Fibroblast of upper back skin (primary cell): ENCODE data around the gene TFAP2A.

ENCODE experiments used
- DNase-seq: peaks from one replicate; pipeline ENCODE4 v3.0.0-alpha.2; 2013

TFAP2A gene

DNA sequence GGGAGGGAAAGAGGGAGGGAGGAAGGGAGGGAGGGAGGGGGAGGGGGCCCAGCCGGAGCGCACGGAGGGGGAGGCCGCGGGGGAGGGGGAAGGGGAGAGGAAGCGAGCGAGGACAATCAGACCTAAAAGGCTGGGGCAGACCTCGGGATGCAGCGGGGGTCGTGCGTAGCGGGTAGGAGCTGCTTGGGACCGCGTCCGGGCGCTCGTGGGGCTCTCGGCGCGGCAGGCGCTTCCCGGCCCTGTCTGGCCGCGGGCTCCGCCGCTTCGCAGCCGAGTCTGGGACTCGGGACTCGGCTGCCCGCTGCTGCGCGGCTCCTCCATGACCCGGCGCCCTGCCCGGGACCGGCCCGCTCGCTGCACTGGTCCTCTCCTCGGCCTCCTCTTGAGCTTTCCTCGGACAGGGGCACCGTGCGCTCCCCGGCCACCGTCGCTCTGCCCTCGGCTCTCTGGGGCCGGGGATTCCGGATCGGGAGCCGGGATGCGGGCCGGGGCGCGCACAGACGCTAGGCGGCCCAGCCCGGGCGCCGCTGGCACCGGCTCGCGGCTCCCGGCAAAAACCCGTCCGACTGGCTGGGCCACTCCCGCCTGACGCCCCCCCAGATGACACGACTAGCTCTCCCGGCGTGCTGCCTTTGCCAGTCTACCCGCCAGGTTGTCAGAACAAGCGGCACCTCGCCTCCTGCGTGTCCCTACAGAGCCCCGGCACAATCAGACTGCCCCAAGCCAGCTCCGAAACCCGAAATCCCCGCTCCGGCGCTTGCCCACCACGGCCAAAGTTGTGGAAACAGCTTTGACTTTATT is 2.2 kb downstream of the TFAP2A start:
- DNase-seq, result no peak

DNA sequence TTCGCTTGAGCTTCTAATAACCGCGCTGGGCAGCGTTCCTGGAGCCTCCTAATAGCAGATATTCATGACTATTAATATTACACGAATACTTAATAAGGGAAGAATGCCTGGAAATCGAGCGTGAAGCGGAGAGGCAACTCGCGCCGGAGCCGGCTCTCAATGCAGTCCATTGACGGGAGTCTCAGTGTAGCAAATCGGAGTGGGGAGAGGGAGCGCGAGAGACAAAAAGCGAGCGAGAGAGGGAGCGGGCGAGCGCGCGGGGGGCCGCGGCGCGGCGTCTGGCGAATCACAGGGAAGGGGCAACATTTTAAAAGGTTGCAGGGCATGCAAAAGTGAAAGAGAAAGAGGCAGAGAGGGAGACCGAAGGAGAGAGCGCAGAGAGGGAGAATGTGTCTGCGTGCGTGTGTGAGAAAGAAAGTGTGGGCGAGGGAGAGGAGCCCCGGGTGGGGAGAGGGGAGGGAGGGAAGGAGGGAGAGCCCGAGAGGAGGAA is 2.9 kb downstream of the TFAP2A start:
- DNase-seq, result peak; percentile 43

DNA sequence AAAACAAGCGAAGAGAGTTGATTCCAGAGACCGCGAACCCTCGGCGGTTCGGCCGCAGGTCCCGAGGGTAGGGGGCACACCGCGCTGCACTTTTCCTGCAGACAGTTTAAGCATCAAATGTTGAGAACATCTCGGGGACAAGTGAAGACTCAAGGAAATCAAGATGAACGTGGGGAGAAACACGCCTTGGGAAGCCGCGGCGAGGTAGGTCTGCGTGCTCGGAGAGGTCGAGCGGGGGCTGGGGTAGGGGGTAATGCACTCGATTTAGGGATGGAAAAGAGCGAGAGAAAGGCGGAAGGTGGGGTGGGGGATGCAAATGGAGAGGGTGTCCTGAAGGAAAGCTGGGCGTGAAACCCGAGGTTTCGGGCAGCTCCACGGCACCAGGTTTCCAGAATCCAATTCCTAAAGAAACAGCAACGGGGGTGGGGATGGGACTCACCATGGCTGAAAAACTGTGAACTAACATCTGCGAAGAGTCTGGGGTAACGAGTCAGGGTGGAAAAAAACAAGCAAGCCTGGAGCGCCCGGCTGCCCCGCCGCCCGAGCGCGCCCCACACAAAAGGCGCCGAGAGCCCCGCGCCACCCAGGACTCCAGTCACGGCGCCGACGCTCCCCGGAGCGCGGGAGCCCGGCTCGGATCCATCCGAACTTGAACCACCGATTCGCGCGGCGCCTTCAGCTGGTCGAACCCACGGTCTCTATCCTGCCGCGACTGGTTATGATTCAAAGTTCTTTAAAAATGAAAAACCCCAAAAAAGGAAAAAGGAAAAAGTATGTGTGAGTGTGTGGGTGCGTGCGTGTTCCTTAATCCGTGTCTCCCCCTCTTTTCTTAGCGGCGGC is 3.5 kb downstream of the TFAP2A start:
- no peak for DNase-seq

DNA sequence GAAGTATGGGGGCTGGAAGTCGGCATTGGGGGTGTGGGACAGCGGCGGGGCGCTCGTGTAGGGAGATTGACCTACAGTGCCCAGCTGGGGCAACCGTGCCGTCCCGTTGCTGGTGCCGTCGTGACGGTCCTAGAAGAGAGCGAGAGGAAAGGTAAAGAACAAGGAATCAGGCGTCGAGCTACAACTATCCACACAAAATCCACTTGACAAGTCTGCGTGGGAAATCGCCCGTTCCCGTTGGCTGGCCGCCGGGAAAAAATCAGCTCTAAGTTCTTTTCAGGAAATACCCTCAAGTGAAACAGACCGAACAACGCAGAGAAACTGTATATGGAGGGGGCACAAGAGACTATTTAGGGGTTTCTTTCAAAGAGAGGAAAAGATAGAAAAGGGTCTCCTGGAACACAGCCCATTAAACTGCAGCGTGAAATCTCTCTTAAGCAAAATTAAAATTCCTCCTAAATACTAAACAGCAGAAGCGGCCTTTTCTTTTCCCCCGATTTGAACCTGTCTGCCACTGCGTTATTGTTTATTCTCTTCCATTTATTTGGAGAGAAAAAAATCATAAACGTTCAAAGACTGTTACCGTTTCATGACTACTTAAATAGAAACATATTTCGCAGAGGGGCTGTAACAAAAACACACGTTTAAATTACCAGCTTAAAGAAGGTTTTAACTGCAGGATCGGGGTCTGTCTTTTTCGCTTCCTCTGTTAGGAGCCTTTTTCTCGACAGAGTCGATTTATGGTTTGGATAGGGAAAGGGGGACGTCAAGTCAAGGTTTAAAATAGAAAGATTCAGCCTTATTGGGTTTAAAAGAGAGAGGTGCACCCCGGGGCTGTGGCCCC is 4.4 kb downstream of the TFAP2A start:
- no peak for DNase-seq

DNA sequence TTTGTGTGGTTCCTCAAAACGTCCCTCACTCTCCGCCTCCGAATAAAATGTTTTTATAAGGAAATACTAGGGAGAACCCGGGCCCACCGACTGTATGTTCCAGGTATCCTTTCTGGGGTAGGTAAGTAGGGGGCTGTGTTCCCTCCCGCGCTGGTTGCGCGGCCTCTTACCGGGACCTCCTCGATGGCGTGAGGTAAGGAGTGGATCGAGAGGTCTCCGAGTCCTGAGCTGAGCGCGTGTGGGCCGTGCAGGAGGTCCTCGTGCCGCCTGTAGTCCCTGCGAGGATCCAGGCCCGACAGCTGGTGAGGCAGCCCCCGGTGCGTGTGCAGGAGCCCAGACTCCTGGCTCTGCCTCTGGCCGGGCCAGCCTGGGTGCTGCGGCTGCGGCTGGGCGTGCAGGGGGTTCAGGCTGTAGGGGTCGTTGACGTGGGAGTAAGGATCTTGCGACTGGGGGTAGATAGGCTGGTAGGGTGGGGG is 5.1 kb downstream of the TFAP2A start:
- no peak for DNase-seq

DNA sequence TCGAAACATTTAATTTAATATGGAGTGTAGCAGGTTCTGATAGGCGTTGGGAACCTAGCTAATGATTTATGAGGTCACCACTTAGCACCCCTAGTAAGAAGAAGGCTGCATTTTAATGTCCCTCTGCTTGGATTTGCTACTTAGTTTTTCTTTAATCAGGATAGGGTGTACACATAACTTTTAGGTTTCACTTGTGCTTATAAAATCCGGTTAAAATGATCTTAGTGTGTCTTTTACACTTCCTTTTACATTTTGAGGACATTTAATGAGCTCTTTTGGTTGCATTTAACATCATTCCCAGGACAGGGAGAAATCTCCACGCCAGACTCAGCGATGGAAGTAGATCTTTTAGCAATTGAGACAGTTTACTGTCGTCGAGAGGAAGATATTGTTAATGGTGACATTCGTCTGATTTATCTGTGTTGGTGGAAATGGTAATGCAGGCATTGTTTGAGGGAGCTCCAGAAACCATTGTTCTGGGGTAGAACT is 5.6 kb downstream of the TFAP2A start:
- no peak for DNase-seq

DNA sequence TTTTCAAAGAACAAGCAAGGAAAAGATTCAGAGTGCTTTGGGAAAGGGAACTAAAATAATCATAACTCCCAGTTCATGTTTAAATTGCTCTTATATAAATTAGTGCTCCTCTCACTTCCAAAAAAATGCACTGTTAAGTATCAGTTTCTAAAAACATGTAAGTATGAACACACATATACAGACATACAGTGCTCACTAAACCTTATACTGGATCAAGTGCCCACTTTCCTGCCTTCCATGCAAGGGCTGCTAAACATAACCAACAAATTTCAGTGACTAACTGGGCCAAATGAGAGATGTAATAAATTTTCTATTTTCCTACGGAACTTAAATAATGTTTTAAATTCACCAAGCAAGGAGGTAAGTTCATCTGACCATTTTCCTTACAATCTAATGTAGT is 6.4 kb downstream of the TFAP2A start:
- DNase-seq, result no peak

DNA sequence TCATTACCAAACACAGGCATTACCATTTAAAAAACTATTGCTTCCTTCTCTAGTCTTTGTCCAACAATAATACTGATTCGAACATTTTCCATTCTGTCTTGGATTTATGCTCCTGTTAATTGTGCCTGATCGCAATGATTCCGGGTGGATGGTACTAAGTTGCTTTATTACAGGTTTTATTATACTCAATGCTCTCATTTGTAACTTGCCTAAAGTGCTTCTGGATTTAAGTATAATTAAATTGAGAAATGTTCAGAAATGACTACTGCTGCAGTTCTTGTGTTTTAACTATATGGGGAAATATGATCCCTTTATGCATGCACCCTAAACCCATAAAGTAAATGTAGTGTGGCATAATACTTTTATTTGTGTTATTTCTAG is 7.2 kb downstream of the TFAP2A start:
- no peak for DNase-seq

DNA sequence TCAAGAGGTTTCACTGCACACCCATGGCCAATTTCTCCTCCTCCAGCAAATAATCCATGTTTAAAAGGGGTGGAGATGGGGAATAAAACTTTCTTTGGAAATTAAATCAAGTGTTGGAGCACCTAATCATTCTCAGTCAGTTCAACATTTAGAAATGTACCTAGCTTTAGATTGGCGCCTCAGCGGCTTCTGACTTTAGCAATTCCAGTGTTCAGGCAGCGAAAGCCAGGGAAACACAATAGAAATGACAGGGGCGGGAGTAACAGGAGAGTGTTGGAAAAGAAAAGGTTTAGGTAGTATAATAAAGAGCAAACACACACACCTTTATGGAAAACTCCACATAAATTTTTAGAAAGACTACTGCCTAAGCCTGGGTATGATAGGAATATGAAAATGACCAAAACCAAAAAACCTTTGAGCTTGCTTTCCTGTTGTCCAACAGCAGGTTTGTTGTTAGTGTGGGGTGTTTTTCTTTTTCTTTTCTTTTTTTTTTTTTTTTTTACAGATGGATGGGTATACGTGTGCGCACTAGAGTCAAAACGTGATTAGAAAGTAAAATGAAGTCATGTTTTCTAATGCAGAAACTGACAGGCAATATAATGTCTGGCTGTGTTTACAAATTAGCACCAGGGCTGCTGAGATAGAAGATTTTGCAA is 7.7 kb downstream of the TFAP2A start:
- no peak for DNase-seq

DNA sequence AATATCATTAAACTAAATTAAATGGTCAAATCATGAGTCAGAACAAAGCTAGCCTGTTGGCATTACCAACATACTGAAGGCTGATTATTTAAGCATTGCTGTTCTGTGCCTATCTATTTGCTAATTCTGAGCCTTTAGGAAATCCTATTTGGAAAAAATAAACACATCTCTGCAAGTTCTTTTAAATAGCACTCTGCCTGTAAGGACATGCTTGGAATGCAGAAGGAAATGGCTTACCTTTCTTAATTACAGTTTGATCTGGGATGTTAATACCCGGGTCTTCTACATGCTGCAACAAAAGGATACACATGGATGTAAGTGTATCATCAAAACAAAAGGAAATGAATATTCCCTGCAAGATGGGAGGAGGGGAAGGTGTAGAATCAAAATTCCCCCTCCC is 8.3 kb downstream of the TFAP2A start:
- DNase-seq, result no peak

DNA sequence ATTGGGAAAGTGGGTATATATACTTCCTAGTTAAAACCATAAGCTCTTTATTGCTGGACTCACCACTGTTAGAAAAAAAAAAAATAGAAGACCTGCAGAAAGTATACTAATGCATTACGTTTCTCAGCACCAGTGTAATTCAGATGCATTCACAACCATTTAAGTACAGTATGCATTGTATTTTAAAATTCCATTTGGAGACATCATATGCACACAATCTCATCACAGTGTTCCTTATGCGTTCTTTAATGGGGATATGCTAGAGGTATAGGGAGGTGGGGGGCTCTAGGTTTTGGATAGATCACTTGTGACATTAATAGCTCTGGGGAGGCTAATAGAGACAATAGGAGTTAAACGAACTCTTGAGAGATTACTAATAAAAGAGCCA is 9.4 kb downstream of the TFAP2A start:
- no peak for DNase-seq

DNA sequence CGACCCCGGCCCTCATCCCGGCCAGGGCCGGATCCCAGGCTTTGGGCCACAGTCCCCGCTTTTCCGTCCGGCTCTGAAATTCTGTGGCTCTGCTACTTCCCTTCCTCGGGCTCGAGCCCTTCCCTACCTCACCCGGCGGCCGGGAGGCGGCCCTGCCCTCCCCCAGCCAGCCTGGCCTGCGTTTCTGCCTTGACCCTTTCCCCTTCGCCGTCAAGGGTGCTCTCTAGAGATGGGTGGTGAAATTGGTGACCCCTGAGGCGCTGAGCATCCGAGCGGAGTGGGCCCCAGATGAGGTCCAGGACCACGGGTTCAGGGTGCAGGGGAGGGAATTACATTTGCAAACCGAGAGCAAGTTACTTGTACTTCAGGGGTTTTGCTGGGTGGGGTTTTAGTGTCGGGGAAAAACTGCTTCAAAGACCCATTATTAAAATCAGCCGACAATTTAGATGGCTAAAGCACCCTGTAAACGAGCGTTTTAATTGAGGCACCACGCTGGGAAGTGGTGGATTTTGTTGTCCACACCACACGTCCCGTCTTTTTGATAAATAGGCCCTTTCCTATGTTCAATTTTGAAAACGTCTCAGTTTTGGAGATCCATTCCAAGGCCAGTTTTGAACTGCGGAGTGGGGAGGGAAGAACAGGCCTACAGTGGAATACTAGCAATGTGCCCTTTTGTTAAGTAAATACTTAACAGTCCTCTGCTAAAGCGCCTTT is 9.9 kb downstream of the TFAP2A start:
- no peak for DNase-seq

DNA sequence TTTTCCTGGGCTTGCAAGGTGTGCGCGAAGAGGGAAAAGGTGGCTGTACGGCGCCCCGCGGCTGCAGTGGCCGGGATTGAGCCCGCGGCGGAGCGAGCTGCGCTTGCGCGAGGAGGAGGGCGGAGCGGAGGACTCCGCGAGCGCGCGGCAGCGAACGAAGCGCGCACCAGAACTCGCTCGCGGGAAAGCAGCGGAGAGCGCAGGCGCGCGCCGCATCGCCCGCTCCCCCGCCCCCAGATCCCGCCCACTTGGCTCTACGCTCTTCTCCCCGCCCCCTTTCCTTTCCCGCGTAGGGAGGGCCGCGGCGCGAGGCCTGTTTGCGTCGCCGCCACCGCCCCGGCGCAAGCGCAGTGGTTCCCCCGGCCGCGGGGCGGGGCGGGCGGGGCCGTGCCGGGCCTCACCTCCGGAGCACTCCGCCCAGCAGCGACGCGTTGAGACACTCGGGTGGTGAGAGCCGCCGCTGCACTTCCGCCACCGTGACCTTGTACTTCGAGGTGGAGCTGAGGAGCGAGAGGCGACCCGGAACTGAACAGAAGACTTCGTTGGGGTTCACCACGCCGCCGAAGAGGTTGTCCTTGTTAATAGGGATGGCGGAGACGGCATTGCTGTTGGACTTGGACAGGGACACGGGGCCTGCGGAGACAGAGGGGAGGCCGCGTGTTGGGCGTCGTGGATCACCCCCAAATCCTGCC is 10.6 kb downstream of the TFAP2A start:
- peak; percentile 91 for DNase-seq

DNA sequence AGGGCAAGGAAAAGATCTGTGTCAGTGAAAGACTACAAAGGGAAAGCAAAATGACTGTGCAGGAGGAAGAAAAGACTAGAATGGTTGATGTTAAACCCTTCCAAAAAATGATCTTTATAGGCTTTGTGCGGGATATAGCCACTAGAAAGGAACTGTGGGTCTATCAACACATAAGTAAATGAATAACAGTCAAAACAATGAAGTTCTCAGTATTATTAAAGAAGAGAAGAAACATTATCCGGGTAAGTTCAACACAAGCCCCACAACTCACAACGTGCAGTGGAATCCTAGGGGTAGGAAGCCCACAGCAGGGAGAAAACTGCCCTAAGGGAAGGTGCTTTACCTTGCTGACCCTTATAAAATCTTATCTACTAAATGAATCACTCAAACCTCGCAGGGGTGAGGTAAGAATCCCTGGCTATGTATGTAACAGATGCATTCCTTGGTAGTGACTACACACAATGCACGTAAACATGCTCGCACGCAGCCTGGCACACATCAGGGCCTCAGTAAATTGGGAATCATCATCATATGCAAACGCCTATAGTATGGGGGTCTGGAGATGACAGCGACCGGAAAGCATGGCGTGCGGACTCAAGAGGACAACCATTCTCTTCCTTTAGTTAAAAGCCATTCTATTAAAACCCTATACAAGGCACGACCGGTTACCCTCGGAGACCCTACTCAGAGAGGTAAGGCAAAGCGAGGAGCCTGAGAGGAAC is 11.3 kb downstream of the TFAP2A start:
- peak; percentile 64 for DNase-seq

DNA sequence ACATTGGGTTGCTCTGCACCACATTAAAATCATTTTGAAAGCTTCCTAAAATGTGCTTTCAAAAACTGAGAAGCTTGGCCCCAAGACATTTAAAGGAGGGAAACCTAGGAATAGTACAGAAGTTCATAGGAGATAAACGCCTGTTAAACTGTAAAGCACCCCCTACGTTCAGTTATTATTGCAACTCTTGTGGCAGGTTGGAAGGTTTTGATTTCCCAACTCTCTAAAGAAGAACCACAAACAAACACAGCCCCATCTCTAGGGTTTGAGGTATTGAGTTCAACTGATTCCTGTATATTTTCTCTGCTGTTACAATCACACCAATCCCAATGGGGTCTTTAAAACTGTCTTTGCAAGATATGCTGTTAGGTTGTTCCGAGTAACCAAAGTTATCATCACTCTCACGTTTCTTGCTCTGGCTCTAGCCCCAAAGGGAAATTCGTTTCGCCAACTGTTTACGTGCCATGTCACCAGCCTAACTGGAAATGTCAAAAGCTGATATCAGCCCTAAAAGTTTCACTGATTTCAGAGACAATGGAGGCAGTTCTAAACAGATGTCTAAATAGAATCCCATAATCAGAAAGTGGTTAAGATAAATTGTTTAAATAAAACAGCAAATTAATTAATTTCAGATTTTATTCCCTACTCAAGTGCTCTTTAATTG is 12.1 kb downstream of the TFAP2A start:
- DNase-seq, result no peak

DNA sequence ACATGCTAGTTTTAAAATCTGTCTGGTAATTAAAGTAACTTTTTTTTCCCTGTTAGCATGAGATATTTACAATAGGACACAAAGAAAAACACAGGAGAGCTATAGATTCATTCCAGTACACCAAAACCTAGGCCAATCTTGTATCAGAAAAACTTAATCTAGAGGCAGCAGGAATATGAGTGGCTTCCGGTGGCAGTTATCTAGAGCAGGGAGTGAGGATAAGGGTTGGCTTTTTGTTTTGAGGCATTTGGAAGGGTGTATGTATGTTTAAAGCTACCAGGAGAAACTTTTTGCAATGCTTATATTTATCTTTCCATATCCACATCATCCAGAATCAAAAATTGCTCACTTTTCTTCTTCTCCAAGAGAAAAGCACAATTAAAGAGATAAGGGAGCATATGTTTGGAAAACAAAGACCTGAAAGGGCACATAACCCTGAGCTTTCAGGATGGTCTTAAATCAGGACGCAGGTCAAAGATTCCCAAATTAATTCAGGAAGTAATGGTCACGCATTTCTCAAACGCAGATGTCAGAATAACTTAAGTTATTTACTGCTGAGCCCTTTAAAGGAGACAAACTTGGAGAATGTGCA is 13.1 kb downstream of the TFAP2A start:
- DNase-seq, result no peak

DNA sequence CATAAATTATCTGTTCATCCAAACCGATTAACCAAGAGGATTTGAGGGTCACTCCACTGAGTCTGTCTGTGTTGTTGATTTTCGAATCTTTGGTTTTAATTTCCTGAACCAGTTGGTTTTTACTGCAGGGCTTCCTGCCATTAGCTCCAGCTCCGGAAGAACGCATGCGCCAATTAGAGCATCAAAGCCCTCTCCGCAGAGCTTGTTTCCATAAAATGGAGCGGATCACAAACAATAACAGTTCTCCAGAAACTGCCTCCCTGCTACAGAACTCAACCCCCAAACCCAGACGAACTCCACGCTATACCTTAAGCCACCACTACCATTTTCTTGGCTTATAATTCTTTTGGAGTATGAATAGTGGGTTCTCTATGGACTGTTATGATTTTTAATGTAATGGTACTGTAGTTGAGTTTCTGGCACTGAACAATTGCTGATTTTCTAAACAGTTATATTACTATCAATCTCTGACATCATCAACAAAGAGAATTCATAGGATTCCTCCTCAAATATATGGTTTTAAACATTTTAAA is 13.8 kb downstream of the TFAP2A start:
- no peak for DNase-seq

DNA sequence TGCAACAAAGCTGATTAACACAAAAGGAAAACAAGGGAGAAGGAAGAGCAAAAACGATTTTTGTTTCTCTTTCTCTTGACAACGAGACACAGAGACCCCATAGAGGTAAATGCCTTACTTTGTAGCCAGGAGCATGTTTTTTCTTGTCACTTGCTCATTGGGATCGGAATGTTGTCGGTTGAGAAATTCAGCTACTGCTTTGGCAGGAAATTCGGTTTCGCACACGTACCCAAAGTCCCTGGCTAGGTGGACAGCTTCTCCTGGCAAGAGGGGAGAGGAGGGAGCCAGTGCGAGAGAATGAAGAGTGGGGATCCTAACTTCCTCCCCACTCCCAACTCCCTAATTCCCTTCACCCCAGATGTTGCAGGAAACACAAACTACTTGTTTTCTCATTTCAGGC is 14.5 kb downstream of the TFAP2A start:
- no peak for DNase-seq

DNA sequence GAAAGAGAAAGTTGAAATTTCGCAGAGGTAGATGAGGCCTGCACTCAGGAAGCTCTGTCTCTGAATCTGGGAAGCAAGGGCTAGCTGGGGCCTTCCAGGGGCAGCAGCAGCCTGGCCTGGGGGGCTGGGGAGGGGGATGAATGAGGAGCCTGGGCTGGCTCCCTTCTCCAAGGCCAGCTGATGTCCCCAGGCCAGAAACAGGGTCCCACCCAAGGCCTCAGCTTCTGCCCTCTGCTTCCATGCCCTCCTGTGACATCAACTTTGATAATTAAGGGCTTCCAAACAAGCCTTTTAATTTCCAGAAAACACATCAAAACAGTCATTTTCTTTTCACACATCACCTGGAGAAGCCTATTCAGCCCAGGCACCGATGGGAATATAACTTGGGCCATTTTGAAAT is 15.4 kb downstream of the TFAP2A start:
- no peak for DNase-seq
